BE2C (cell line): Measurements from ENCODE around the gene SLC22A15. TPM values are rescaled to one million over a fixed set of nuclear protein-coding genes. Genes with fewer than 3 reads are reported as not detected.

Experiments used
- DNase-seq: peaks from one replicate; pipeline ENCODE4 v3.0.0-alpha.2; 2020
- H3K27me3 ChIP-seq: fragments of 250-450 bp; sonication (Bioruptor Pico); 2 replicates; pipeline ENCODE4 v1.5.1; 2020; ENCODE audit warnings: mild to moderate bottlenecking
- H3K36me3 ChIP-seq: fragments of 250-450 bp; sonication (Bioruptor Pico); 2 replicates; pipeline ENCODE4 v1.5.1; 2020; ENCODE audit warnings: mild to moderate bottlenecking
- H3K4me1 ChIP-seq: fragments of 250-450 bp; sonication (Bioruptor Pico); 2 replicates; pipeline ENCODE4 v1.5.1; 2020
- H3K4me3 ChIP-seq: 2 replicates; pipeline ENCODE4 v1.5.1; 2011; ENCODE audit warnings: low read depth, low read length
- H3K9me3 ChIP-seq: fragments of 250-450 bp; sonication (Bioruptor Pico); 2 replicates; pipeline ENCODE4 v1.5.1; 2020
- polyA plus RNA-seq: library from polyadenylated mRNA; unstranded; fragments of >200 nt; gene quantifications from one replicate; pipeline ENCODE4 v1.2.1, GENCODE V29; 2012; ENCODE audit warnings: low read depth, missing spikeins; ENCODE audit not compliant: insufficient read length, insufficient read depth
- TF ChIP-seq, protein P1 (sequence below): IDR thresholded peaks from 2 replicates; pipeline ENCODE4 v1.5.1; 2012; ENCODE audit warnings: mild to moderate bottlenecking, low read depth, low read length

The SLC22A15 gene
- not detected for polyA plus RNA-seq

DNA sequence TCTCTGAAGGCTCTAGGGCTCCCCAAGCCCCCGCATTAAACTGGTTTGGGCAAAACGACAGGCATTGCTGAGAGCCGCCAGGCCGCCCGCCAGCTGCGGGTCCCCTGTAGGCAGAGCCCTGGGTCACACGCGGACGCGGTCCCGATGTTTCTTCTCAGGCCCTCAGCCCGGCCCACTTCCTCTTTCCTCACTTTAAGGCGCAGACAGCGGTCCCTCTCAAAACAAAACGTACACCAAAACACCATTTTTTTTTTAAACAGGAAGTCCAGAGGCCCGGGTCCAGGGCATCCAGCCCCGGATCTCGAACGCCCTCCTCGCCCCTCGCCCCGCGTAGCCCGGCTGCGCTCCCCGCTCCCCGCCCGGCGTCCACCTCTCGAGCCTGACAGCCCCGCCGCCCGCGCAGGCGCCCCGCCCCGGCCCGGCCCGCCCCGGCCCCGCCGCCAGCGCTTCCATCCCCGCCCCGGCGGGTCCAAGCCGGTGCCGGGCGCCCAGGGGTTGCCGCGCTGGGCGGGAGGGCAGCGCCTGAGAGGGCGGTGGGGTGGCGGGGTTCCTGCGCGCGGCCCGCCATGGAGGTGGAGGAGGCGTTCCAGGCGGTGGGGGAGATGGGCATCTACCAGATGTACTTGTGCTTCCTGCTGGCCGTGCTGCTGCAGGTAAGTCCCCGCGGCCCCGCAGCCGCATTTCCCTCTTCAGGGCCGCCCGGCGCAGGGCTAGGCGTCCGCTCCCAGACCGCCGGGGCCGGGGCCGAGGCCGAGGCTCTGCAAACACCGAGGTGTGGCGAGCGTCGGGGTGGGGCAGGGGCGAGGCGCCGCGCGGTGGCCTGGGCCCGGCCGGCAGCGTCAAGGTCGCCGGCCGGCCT lies at the start of gene SLC22A15:
Gene SLC22A15, plus strand, starts transcription at position 452 of the 859 bp plus-strand sequence. Its CDS starts 115 bp downstream, at position 567.
- H3K4me3 ChIP-seq: peak within 1 kb of the TSS; percentile 32
- H3K4me1 ChIP-seq: no peaks in the 10 kb centered on the region
- DNase-seq: no peak
- H3K36me3 ChIP-seq: no peaks in the 10 kb centered on the region
- H3K9me3 ChIP-seq: peaks cover 4% of the 10 kb centered on the region; the same call in 1 of the 2 replicates
- TF ChIP-seq, protein P1, sequence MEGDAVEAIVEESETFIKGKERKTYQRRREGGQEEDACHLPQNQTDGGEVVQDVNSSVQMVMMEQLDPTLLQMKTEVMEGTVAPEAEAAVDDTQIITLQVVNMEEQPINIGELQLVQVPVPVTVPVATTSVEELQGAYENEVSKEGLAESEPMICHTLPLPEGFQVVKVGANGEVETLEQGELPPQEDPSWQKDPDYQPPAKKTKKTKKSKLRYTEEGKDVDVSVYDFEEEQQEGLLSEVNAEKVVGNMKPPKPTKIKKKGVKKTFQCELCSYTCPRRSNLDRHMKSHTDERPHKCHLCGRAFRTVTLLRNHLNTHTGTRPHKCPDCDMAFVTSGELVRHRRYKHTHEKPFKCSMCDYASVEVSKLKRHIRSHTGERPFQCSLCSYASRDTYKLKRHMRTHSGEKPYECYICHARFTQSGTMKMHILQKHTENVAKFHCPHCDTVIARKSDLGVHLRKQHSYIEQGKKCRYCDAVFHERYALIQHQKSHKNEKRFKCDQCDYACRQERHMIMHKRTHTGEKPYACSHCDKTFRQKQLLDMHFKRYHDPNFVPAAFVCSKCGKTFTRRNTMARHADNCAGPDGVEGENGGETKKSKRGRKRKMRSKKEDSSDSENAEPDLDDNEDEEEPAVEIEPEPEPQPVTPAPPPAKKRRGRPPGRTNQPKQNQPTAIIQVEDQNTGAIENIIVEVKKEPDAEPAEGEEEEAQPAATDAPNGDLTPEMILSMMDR: no peak
- peaks cover 49% of the 10 kb centered on the region for H3K27me3 ChIP-seq

DNA sequence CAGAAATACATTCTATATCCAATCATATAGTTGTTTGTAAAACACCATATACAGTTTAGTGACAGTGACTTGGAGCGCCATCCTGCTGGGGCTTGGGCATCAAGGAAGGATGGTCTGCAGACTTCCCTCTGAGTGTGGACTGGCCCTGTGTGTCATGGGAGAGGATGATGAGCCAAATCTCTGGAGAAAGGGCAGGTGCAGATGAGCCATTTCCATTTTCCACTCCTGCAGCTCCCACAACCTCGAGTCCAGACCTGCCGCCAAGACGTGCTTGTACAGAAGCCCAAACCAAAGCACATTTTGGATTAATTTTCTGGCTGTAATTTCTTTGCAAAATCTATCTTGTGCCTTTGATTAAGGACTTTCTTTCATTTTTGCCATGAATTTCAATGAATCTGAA lies 48.3 kb upstream of the SLC22A15 start:
- Histone ChIP-seq H3K4me1 (peaks cover 3% of the 10 kb centered on the region; the same call in 1 of the 2 replicates), H3K4me3 (no peak overlapping the region), H3K27me3 (no peaks in the 10 kb centered on the region), H3K9me3 (no peaks in the 10 kb centered on the region), H3K36me3 (no peaks in the 10 kb centered on the region)
- no peak for DNase-seq
- TF ChIP-seq, protein P1: no peak

DNA sequence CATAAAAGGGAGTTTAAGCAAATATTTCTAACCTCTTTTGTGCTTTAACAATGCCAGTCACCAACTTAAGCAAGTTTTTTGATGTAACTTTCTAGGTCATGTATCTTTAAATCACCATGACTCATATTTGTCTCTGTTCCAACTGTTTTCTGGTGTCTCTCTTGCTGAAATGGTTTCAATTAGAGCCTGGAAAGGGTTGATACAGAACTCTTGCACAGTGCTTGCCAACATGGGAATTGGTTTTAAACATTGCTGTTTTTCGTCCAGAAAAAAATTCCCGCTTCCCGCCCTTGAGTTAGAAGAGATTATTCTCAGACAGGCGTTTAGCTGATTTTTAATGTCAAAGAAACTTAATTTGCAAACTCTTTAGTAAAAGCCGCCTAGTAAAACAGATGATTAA lies 46.4 kb upstream of the SLC22A15 start:
- peaks cover 3% of the 10 kb centered on the region; the same call in 1 of the 2 replicates for H3K4me1 ChIP-seq
- H3K9me3 ChIP-seq: no peaks in the 10 kb centered on the region
- no peak overlapping the region for H3K4me3 ChIP-seq
- H3K27me3 ChIP-seq: no peaks in the 10 kb centered on the region
- peak; percentile 16 for DNase-seq
- H3K36me3 ChIP-seq: no peaks in the 10 kb centered on the region
- TF ChIP-seq, protein P1: no peak

DNA sequence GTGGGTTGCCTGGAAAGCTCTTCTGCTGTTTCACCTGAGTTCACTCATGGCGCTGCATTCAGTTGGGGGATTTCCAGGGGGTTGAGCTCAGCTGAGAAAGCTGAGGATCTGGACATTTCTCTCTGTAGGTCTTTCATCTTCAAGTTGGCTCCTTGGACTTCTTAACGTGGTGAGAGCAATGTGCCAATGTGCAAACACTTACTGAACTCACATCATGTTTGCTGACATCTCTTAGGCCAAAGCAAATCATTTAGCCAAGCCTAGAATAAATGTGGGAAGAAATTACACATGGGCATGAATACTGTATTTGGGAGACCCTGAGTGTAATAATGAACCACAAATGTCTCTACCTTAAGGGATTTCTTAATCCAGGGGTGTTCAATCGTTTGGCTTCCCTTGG lies 42.7 kb upstream of the SLC22A15 start:
- Histone ChIP-seq H3K4me3 (no peak overlapping the region), H3K36me3 (no peaks in the 10 kb centered on the region), H3K4me1 (peaks cover 3% of the 10 kb centered on the region; the same call in 1 of the 2 replicates), H3K9me3 (no peaks in the 10 kb centered on the region), H3K27me3 (no peaks in the 10 kb centered on the region)
- no peak for DNase-seq
- TF ChIP-seq, protein P1: no peak

DNA sequence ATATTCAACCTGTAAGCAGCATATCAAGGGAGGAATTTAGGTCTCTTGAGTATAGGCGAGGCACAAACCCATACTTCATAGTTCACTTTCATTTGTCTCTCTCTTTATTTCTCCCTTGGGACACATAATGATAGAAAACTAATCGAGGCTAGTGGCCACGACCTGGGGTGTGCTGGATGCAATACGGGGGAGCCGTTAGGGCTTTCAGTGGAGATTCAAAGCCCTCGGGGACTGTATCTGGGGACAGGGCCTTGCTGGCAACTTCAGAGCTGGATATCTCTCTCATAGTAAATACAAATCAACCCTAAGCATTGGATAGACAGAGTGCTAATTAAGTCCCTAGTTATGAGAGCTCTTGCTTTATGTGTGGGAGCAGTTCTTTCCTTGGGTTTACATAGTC lies 36.9 kb upstream of the SLC22A15 start:
- TF ChIP-seq, protein P1: no peak
- no peaks in the 10 kb centered on the region for H3K27me3 ChIP-seq
- no peaks in the 10 kb centered on the region for H3K4me1 ChIP-seq
- H3K36me3 ChIP-seq: no peaks in the 10 kb centered on the region
- no peaks in the 10 kb centered on the region for H3K9me3 ChIP-seq
- H3K4me3 ChIP-seq: no peak overlapping the region
- no peak for DNase-seq

DNA sequence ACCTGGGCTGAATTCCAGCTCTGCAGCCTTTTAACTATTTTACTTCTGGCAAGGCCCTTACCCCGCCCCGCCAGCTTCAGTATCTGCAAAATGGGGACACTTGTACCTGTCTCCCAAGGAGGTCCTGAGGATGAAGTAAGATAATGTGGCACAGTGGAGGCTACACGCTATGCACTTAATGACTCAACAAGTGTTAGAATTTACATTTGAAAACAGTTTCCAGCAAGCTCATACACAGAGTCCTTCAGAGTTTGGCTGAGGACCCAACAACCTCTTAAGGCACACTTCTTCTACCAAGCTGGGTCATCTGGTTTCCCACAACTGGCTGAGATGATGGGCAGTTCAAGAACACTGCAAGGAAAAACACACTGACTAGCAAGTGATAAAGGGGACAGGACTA lies 30.2 kb upstream of the SLC22A15 start:
- no peak for DNase-seq
- no peaks in the 10 kb centered on the region; the same call in 1 of the 2 replicates for H3K27me3 ChIP-seq
- no peaks in the 10 kb centered on the region for H3K4me1 ChIP-seq
- H3K36me3 ChIP-seq: no peaks in the 10 kb centered on the region
- H3K9me3 ChIP-seq: no peaks in the 10 kb centered on the region
- H3K4me3 ChIP-seq: no peak overlapping the region
- TF ChIP-seq, protein P1: no peak
